Measurements from ENCODE around the gene EPB41L1. TPM values are rescaled to one million over a fixed set of nuclear protein-coding genes. Genes with fewer than 3 reads are reported as not detected.

EPB41L1 gene
- polyA plus RNA-seq, 1 donor from 2014 or later, result 38.2 TPM

GRCh38 chr20:36268440-36269342 lies 114.2 kb downstream of the EPB41L1 start:
- H3F3A ChIP-seq (ENCODE audit: insufficient read depth, low read length, poor library complexity, severe bottlenecking), result no peaks in the 10 kb centered on the region
- H3K9me3 ChIP-seq (ENCODE audit: low read length), result no peaks in the 10 kb centered on the region
- no peaks in the 10 kb centered on the region for H3K79me2 ChIP-seq (replicated peaks; ENCODE audit: insufficient read depth, low read length)
- no peak for TF ChIP-seq CTCF (IDR thresholded peaks at IDR 0.05; ENCODE audit: poor library complexity, severe bottlenecking)
- no peak for TF ChIP-seq EP300 (conservative IDR thresholded peaks at IDR 0.05; ENCODE audit: poor library complexity, severe bottlenecking)
- TF ChIP-seq TAF1 (IDR thresholded peaks at IDR 0.05; ENCODE audit: low read depth), result no peak
- TF ChIP-seq REST (IDR thresholded peaks at IDR 0.05; ENCODE audit: borderline replicate concordance), result no peak
- TF ChIP-seq POLR2AphosphoS5 (IDR thresholded peaks at IDR 0.05), result no peak
- no peak for TF ChIP-seq MXI1 (conservative IDR thresholded peaks at IDR 0.05; ENCODE audit: poor library complexity, severe bottlenecking)
- no peak for TF ChIP-seq EZH2 (IDR thresholded peaks at IDR 0.05; ENCODE audit: borderline replicate concordance, insufficient read depth, low read length, poor library complexity, severe bottlenecking)
- no peak for TF ChIP-seq SMC3 (conservative IDR thresholded peaks at IDR 0.05; ENCODE audit: poor library complexity)
- TF ChIP-seq RAD21 (conservative IDR thresholded peaks at IDR 0.05), result no peak
- no peak overlapping the region for H2AFZ ChIP-seq (ENCODE audit: low read depth, low read length)
- H3K27ac ChIP-seq (ENCODE audit: low read length), result no peak overlapping the region
- H4K20me1 ChIP-seq (ENCODE audit: insufficient read depth), result no peaks in the 10 kb centered on the region
- no peaks in the 10 kb centered on the region for H3K36me3 ChIP-seq (ENCODE audit: insufficient read depth, low read length)
- H3K4me3 ChIP-seq (ENCODE audit: low read length), result no peak overlapping the region
- H3K4me2 ChIP-seq (ENCODE audit: low read length), result no peak overlapping the region
- no peak overlapping the region for H3K9ac ChIP-seq (ENCODE audit: low read length)
- no peaks in the 10 kb centered on the region for H3K9me2 ChIP-seq (ENCODE audit: insufficient read depth, low read length)
- no peaks in the 10 kb centered on the region for H3K27me3 ChIP-seq (ENCODE audit: insufficient read depth, low read depth, low read length)

- Histone ChIP-seq H2AFZ (ENCODE audit: low read depth, low read length) (no peak overlapping the region), H3K79me2 (replicated peaks; ENCODE audit: insufficient read depth, low read length) (no peaks in the 10 kb centered on the region), H3K9me2 (ENCODE audit: insufficient read depth, low read length) (no peaks in the 10 kb centered on the region), H3K27ac (ENCODE audit: low read length) (no peak overlapping the region), H3K4me2 (ENCODE audit: low read length) (no peak overlapping the region), H3K27me3 (ENCODE audit: insufficient read depth, low read depth, low read length) (no peaks in the 10 kb centered on the region), H3K36me3 (ENCODE audit: insufficient read depth, low read length) (no peaks in the 10 kb centered on the region), H3K4me3 (ENCODE audit: low read length) (no peak overlapping the region), H3K9me3 (ENCODE audit: low read length) (no peaks in the 10 kb centered on the region), H4K20me1 (ENCODE audit: insufficient read depth) (no peaks in the 10 kb centered on the region), H3F3A (ENCODE audit: insufficient read depth, low read length, poor library complexity, severe bottlenecking) (no peaks in the 10 kb centered on the region), H3K9ac (ENCODE audit: low read length) (no peak overlapping the region)
- TF ChIP-seq POLR2AphosphoS5 (IDR thresholded peaks at IDR 0.05) (no peak), EZH2 (IDR thresholded peaks at IDR 0.05; ENCODE audit: borderline replicate concordance, insufficient read depth, low read length, poor library complexity, severe bottlenecking) (no peak), CTCF (IDR thresholded peaks at IDR 0.05; ENCODE audit: poor library complexity, severe bottlenecking) (no peak), SMC3 (conservative IDR thresholded peaks at IDR 0.05; ENCODE audit: poor library complexity) (no peak), TAF1 (IDR thresholded peaks at IDR 0.05; ENCODE audit: low read depth) (no peak), RAD21 (conservative IDR thresholded peaks at IDR 0.05) (no peak), EP300 (conservative IDR thresholded peaks at IDR 0.05; ENCODE audit: poor library complexity, severe bottlenecking) (no peak), REST (IDR thresholded peaks at IDR 0.05; ENCODE audit: borderline replicate concordance) (no peak), MXI1 (conservative IDR thresholded peaks at IDR 0.05; ENCODE audit: poor library complexity, severe bottlenecking) (no peak)
Measured at GRCh38 chr20:36269507-36269906, 115.0 kb downstream of the EPB41L1 start.
